ENCODE measurements around the gene ATP11A.
"Not testable (repeated sequence)": the region's sequence is repeated elsewhere in the genome, so short reads cannot be mapped to it uniquely, and the experiment has no call there.

Gene ATP11A

DNA sequence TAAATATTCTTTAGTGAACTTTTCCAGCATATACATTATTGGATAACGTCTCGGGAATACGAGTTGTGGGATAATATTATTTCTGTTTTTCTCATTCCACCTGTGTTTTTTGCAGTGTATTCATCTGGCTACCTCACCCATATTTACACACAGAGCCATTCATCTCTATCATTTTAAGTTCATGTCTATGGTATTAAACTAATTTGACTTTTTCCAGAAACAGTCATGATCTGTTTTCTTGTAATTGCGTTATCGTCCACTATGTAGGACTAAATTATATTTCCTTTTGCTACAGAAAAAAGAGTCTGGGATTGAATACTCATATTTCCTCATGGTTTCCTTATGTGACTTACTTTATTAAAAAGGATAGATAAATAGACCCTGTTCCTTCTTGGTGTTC is 2.7 kb downstream of the ATP11A start:
- no peak for DNase-seq (ENCODE audit: low read depth, low spot score)

DNA sequence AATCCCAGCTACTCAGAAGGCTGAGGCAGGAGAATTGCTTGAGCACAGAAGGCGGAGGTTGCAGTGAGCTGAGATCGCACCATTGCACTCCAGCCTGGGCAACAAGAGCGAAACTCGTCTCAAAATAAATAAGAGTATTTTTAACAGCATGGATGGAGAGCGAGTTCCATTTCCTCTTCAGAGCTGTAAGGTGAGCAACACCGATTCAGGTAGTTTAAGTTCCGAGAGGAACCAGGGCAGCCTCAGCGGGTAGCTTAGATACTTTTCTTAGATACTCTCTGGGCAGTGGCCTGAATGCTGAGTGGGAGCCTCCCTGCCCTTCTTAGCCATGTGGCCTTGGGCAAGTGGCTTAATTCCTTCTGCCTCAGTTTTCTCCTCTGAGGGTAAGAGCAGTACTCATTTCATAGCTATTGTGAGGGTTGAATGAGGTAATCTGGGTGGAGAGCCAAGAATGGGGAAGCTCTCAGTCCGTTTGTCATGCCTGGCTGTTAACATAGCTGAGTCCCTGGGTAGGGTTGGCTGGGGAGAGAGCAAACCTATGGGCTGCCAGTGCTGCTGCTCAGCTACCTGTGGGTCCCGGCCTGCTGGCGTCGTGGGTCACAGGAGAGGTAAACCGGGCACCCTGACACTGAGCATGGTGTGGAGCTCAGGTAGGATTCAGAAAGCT is 4.1 kb downstream of the ATP11A start:
- no peak for DNase-seq (ENCODE audit: low read depth, low spot score)

DNA sequence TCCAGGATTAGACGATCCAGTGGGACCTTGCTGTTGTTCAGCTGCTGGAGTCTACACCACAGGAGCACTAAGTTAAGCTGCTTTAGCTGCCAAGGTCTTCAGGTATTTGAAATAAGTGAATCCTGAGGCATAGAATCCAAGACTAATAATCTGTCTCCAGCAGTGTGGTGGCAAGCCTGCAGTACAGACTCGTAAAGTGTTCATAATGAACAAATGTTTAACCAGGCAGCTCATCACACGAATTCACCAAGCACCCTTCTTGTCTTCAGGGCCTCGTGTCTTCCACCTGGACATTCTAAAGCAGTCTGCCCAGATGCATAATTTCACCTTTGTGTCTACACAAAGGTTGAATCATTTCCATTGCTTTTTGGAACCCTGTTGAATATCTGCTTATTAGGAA is 5.3 kb downstream of the ATP11A start:
- DNase-seq (ENCODE audit: low read depth, low spot score), result no peak

DNA sequence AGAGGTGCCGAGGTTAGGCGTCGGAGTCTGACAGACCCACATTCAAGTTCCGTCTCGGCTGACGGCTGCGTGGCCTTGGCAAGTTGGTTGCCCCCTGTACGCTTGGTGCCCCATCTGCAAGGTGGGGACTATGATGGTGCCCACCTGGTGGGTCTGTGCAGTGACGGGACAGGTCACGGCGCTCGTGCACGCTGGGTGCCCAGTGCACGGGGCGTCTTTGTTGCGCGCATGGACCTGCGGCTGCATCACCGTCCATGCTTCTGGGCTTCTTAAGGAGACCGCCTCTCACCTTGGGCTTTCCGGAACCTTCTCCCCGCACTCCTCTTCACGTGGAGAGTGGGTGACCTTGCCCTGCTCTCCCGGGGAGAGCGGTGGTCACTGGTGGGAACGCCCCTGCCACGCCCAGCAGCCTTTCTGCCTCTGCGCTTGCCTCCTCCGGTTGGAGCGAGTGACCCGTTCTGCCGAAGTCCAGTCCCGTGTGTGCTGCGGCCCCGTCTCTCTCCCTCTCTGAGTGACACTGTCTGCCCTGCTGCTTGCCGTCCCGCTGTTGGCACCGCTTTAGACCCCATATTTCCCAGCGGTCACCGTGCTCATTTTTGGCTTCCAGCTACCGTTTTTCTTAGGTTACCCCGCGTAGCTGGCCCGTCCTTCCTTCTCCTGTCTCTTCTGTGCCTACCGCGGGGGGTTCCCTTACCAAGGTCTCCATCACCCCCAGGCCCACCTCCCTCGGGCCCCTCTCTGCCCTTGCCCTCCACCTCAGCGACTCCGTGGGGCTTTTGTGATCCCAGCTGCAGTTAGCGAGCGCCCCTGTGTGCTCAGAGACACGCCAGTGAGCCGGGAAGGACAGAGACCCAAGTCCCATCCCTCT is 6.4 kb downstream of the ATP11A start:
- no peak for DNase-seq (ENCODE audit: low read depth, low spot score)

DNA sequence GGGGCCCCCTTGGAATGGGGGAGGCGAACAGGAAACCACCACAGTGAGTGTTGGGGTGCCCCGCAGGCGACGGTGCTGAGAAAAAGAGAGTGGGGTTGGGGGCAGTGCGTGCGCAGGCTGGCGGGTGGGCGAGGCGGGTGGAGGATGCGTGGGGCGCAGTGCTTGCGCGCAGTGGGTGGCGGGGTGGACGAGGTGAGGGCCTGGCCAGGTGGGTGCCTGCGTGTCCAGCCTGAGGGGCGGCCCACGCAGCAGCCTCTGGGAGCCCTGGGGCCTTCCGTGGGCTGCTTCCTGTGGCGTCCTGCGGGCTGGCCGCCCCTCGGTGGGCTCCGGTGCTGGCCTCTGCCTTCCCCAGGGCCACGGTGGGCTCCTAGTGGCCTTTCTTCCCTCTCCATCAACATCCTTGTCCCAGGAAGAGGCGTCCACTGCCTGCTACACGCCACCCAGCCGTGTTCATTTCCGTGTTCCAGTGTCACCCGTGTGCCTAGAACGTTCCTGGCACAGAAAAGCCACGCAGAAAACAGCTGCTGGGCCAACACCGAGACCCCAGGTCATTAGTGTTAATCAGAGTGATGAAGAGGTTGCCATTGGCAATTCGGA is 7.1 kb downstream of the ATP11A start:
- no peak for DNase-seq (ENCODE audit: low read depth, low spot score)

DNA sequence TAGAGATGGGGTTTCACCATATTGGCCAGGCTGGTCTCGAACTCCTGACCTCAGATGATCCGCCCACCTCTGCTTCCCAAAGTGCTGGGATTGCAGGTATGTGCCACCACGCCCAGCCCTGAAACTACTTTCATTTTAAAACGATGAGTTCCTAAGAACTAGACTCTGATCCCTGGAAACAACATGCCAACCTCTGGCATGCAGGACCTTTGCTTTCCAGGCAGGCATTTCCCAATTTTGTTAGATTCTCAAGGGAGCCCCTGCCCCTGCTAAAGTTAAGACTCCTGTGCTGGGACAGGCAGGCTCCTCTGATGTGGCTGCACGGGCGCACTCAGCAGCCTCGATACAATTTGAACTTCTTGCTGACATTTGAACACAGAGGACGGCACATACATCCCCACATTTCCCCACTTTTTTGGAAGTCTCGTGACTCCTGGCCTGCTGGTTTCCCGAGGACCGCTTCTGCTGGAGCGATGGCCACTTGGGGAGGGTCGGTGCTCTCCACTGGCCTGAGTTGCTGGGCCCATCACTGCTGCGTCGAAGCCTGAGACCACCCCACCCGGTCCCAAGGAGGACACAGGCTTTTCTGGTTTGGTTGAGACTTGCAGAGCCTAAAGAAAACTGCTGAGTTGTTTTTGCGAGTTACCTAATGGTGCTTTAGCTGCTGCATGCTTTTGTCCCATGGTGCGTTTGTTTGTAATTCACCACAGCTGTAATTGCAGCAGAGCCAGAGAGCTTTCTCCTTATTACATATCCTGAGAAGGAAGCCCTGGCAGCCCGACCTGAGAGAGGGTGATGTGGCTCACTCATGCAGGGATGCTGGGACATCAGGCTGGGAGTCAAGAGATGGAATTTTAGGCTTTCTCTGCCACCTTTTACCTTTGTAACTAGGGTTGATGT is 8.2 kb downstream of the ATP11A start:
- no peak for DNase-seq (ENCODE audit: low read depth, low spot score)

DNA sequence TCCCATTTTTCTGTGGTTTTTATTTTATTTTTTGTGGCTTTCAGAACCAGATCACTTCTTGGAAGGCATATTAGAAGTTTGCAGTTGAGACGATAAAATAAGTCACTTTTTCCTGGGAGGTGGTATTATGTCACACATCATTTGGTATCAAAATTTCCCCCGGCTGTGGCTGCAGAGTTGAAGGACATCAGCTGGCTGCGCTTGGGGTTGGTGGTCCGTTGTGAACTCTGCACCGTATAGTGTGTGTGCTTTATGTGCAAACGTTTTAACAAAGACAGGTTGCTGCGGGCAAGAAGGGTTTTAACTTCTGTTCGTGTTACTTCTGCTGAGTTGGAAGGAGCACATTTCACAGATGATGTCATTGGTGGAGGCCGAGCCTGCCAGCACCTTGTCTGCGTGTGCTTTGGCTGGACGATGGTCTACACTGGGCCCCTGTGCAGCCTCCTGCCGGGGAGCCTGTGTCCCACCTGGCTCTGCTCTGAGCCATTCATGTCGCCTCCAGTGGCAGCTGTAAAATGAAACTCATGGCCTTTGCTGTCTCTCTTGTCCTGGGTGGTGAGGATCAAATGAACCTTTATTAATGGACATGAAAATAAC is 9.6 kb downstream of the ATP11A start:
- no peak for DNase-seq (ENCODE audit: low read depth, low spot score)

DNA sequence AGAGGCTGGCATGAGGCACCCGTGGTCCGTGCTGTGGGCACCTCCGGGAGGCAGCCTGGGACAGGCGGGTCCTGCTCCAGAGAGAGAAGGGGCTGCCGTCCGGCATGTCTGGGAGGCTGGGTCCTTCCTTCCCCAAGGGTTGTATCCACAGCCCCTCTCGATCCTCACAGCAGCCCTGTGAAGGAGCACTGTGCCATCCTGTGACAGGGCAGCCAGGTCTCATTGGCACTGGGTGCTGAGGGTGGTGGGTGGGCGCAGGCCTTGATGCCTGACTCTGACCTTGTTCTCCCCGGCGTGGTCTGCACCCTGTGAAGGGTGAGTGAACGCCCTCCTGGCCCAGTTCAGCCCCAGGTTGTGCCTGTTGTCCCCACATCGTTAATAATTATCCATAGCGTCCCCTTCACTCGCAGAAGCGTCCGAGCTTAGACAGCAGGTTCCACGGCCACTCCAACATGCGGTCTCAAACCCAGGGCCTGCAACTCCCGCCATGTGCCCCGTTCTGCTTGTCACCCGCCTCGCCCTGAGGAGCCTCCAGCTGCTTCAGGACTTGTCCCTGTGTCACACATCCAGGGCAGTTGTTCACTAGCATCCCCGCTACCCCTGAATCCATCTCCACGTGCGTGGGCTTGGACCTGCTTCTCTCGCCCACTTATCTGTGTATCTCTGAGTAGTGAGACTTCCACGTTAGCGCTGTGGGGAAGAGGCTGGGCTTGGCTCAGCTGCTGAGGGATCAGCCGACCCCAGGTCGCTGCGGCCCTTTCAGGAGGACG is 10.6 kb downstream of the ATP11A start:
- DNase-seq (ENCODE audit: low read depth, low spot score), result no peak

DNA sequence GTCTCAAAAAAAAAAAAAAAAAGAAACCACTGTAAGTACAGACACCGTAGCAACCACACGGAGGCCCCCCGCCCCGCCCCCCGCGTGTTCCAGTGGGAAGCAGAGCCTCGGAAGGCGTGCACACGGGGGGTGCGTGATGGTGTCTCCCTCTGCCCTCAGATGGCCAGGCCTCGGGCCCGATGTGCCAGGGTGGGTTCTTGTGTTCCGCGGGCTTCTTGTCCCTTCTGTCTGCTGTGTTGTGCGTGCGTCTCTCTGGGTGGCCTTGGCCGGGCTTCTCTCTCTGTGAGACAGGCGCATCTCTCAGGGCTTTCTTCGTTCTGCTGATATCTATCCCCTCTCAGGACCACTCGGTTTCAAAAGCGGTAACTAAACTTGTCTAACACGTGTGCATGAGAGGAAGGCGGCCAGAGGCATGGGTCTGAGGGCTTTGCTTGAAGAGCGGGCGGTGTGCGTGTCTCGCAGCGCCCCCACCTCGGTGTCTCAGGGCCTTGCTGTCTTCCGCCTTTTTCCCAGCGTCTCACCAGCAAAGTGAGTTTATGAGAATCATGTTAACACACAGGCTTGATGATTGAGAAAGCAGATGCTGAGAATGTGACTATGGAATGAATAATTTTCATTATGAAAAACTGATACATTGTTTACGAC is 12.6 kb downstream of the ATP11A start:
- no peak for DNase-seq (ENCODE audit: low read depth, low spot score)

DNA sequence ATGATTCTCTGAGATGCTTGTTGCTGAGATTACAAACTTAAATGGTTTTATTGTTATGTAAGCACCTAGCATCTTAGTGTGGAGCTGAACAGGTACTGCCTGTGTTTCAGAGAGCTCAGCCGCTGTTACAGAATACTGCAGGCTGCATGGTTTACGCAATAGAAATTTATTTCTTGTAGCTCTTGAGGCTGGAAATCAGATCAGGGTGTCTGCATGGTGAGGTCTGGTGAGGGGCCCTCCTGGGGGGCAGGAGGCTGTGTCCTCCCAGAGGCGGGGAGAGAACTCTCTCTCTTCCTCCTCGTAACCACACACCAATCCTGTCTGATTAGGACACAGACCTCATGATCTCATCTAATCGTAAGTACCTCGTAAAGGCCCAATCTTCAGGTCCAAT is 13.1 kb downstream of the ATP11A start:
- DNase-seq (ENCODE audit: low read depth, low spot score), result no peak

DNA sequence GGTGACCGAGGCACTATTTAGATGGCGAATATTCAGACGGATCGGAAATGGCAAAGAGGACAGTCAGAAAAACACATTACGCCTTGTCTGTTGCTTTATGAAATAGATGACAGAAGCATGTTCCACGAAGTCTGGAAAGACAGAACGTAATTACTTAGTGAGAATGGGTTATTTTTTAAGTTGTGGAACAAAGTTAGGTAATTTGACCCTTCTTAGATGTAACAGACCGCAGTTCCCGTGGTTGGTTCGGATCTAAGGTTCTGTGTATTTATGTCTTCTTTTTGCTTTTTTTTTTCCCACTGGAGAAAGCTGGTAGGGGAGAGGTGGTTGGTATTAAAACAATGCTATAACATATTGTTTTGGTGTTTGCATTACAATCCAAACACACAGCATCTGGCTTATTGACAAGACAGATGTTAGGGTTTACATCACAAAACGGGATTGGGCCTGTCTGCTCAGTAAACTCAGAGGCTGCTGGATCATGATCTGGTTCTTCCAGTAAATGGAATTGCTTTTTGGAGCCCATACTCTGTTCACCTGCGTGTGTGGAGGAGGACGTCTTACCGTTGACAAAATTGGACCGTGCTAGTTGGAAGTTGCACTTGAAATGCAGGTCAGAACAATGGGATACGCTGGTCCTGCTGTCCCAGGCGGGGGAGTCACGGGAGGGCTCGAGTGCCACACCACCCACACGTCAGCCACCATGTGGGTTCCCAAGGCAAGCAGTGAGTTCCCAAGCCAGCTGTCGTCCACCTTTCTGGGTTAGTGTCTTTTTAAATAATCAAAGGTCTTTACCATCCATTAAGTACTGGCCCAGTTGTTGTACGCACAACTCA is 13.8 kb downstream of the ATP11A start:
- no peak for DNase-seq (ENCODE audit: low read depth, low spot score)

DNA sequence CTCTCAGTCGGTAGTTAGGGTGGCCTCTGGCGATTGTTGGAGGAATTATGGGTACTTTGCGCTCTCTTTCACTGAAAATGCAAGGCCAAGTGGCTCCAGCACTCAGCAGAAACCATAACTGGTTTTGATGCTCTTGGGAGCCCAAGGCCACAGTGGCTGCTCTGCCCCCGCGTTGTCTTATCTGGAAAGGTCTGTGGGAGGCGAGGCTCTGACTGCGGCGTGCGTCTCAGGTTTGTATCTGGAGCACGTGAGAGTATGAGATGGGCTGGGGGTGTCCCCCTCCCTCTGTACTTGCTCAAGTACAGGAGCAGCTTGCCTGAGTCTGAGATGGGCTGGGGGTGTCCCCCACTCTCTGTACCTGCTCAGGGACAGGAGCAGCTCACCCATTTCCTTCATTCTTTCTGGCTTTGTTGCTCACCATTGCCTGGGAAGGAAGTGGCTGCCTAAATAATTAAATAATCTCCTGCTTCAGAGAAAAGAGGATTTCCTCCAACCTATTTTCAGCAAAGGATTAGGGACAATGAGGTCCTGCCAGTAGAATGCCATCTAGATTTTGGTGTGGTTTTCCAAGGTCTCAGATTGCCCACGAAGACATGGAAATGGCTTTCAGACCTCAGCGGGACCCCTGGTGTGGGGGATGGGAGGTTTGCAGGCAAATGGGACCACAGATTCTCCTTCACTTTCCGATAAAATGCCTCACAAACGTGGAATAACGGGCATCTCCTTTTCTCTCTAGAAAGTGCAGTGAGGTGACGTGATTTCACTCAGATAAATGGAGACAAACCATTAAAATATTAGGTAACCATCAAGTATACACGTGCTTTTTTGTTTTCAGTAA is 14.7 kb downstream of the ATP11A start:
- no peak for DNase-seq (ENCODE audit: low read depth, low spot score)

DNA sequence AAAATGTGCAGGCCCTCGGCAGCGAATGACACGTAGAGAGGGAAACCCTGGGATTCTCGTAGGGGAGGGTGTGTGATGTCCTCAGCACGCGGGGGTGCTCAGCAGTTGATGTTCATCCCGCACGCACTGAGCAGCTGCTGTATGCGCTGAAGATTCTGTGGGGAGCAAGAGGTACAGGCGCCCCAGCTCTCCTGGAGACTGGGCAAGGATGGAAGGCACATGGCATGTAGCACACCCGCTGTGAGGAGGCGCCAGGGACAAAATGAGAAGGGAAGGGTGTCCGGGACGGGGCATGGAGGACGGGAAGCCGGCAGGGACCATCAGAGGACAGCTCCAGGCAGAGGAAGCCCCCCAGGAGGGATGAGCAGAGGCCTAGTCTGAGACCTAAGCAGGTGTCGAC is 15.4 kb downstream of the ATP11A start:
- DNase-seq (ENCODE audit: low read depth, low spot score), result no peak

DNA sequence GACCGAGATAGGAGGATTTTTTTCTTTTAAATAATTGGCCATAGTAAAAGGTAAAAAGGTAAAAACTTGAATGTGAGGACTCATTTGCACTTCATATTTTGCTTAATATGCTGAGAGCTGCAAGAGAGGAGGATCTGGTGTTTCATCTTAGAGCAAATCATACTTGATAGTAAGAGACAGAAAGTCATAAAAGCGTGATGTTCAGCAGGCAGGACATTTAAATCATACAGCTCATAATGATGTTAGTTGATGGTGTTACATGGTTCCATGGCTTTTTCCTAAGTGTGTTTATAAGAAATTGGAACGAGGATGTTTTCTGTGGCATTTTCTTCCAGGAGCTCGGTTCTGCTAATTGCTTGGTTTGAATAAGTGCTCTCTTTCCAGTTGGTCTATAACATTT is 16.3 kb downstream of the ATP11A start:
- DNase-seq (ENCODE audit: low read depth, low spot score), result no peak

DNA sequence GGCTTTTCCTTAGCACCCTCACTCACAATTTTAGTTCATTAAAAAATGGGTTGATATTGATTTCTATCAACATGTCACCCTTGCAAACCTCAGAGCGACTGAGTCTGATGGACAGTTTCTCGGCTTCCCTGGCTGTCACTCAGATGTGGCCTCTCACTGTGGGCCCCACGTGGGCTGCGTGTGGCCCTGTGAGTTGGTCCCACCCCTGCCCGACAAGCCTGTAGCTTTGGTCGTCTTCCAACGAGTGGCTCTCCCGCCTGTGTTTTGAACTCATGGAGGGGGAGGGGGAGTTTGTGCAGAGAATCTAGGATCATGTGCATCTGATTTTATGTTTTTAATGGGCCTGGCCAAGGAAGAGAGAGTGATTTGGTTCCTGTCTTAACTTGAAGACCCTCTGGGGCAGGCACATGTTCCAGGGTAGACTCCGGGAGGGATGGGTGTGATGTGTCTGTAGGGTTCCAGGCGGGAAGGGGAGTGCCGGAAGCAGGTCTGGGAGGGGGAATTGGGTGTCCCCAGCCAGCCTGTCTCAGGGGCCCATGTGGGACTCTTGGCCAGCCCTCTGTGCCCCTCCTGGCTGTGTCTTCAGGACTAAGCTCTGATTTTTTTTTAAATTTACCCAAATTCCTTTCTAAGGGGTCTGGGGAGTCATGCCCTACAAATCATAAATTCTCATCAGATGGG is 18.9 kb downstream of the ATP11A start:
- no peak for DNase-seq (ENCODE audit: low read depth, low spot score)

DNA sequence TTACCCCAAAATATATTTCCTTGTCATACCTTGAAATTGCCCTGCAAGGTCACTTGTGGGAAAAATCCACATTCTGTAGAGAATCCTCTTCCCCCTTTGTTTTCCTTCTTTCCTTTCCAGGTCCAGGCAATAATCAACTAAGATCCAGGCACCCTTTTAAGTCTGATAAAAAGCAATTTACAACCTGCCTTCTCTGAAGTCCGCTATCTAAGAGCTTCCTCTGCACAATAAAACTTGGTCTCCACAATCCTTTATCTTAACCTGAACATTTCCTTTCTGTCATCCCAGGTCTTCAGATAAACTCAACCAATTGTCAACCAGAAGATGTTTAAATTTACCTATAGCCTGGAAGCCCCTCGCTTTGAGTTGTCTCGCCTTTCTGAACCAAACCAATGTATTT is 19.5 kb downstream of the ATP11A start:
- DNase-seq (ENCODE audit: low read depth, low spot score), result not testable (repeated sequence)

DNA sequence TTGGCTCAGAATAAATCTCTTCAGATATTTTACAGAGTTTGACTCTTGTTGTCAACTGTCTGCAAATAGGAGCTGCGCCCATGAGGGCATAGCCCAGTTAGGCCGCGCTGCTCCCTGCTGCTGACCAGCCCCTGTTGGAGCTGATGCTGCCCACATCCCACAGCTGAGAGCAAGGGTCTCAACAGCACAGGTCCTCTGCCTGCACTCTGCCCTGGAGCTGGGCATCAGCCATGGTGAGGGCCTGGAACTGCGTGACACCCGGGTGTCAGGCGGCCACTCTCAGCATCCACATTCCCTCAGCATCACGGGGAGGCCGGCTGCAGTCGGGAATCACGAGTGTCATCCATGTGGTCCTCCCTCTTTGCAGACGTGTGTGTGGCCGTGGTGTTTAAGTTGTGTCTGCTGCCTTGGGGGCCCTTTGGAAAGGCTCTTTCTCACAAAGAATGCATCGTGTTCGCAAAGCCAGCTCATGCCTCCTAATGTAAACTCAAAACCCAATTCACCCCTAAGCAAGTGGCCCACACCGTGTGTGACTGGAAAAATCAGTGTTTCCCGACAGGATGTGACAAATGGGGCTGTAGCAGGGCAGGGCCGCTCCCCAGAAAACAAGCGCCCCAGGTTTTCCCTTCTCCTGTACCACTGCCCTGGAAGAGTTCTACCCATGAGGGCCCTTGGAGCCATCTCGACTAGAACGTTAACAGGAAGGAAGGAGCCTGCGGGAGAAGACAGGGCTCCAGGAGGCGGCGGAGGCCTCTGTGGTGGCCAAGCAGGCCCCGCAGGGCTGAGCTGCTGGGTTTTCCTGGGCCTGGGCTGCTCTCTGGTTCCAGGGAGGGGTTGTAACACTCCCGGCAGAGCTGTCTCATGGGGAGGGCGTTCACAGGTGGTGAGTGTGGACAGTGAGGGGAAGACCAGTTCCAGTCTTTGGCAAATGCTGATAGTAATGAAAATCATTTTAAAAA is 20.3 kb downstream of the ATP11A start:
- no peak for DNase-seq (ENCODE audit: low read depth, low spot score)

Data from activated naive CD8-positive, alpha-beta T cell treated with anti-CD3 and anti-CD28 coated beads, Interleukin-2, amount 50 U/mL, for 16 hours (primary cell).